ENCODE data around the gene CACNA1G.

Gene CACNA1G

DNA sequence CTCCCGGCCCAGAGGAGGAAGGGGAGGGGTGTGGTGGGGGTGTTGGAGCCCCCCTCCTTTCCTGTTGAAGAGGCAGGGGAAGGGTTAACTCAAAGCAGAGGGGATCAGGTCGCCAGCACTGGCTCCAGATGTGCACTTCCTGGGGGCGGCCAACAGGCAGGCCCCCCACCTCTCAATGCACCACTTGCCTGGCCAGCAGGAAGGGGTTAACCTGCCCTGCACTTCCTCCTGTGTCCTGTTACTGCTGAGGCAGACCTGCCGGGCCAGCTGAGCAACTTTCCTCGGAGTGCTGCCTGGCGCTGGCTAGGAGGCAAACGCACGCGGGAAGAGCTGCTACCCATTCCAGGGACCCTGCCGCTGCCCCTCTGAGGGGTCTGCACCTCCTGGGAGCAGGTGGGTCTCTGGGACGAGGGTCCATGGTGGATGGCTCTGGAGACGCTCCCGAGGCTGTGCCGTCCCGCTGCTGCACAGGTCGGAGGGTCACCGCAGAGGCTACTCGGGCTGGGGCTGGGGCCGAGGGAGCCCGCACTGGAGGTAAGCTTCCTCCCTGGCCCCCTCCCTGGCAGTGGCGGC, 28.0 kb upstream of the CACNA1G start, which contains the start of gene EPN3:
Gene EPN3 (plus strand): TSS at position 284 of the 573 bp plus-strand sequence. CDS start 3,822 bp downstream, outside the sequence.
- in situ Hi-C loops (cut with MboI; ENCODE audit: low sequenced_read_pairs, unreplicated experiment) = no loop called here
- TF ChIP-seq, protein P1, sequence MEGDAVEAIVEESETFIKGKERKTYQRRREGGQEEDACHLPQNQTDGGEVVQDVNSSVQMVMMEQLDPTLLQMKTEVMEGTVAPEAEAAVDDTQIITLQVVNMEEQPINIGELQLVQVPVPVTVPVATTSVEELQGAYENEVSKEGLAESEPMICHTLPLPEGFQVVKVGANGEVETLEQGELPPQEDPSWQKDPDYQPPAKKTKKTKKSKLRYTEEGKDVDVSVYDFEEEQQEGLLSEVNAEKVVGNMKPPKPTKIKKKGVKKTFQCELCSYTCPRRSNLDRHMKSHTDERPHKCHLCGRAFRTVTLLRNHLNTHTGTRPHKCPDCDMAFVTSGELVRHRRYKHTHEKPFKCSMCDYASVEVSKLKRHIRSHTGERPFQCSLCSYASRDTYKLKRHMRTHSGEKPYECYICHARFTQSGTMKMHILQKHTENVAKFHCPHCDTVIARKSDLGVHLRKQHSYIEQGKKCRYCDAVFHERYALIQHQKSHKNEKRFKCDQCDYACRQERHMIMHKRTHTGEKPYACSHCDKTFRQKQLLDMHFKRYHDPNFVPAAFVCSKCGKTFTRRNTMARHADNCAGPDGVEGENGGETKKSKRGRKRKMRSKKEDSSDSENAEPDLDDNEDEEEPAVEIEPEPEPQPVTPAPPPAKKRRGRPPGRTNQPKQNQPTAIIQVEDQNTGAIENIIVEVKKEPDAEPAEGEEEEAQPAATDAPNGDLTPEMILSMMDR (IDR thresholded peaks at IDR 0.05; ENCODE audit: borderline replicate concordance, control extremely low read depth, extremely low read depth, insufficient read depth, missing control alignments) = no peak
- DNase-seq (ENCODE audit: low spot score) = no peak

DNA sequence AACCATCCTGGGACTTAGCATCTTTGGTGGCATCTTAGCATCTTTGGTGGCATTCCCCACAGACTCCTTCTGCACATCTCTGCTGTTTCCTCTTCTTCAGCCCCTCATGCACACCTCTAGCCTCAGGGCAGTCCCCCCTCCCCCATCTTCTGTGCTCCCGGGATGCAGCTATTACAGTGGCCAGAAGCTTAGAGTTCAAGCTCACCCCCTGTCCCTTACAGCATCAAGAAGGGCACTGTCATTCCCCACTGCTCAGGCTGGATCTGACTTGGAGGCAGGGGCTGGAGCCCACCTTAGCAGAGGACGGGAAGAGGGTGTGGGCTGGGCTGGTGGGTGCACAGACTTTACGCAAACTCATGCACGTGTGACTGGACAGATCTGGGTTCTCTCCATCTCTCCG, 27.3 kb upstream of the CACNA1G start:
- TF ChIP-seq, protein P1 (IDR thresholded peaks at IDR 0.05; ENCODE audit: borderline replicate concordance, control extremely low read depth, extremely low read depth, insufficient read depth, missing control alignments) = no peak
- in situ Hi-C loops (cut with MboI; ENCODE audit: low sequenced_read_pairs, unreplicated experiment) = no loop called here
- DNase-seq (ENCODE audit: low spot score) = no peak

DNA sequence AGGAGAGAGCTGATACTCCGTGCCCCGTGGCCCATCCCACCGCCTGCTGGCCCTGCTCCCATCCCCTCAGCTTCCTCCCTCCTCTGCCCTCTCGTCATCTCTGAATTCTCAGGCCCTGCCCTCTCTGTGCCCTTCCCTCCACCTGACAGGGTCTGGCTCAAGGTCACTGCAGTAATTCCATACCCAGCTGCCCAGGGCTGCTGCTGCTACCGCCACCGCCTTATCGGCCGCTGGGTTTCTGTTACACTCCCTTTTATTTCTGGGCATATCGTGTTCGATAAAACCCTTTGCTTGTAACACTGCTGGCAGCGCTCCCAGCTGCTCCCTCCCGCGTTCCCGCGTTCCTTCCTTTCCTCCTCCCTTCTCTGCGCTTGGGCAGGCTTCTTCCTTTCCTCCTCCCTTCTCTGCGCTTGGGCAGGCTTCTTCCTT, 26.8 kb upstream of the CACNA1G start:
- no peak for DNase-seq (ENCODE audit: low spot score)

DNA sequence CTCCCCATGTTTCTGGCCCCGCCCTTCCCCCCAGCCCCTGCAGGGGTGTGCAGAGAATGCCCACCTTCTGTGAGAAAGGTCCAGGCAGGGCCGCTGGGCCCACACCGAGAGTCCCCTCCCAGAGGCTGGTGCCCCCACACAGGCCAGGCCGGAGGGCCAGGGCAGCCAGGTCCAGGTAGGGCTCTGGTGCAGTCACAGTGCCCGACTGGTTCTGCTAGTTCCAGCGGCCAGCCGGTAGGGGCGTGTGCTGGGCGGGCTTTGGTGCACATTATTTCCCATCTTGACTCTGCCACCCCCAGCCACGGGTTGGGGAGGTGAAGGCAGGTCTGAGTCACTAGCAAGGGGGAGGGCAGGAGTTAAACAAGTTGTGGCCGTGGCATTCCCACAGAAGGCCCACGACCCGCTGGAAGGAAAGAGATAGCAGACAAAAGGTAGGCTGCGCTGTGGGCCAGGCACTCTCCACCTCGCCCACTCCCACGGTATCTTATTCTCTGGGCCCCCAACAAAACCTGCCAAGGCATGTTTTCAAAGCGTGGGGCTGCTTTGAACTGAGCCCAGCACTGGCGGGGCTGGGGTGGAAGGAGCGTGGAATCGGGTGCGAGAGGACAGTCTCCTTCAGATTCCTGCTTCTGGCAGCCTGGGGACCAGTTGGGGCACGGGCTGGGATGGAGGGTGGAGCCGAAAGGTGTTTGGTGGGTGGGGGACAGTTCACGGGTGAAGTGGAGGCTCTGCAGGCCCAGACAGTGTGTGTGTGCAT, 26.1 kb upstream of the CACNA1G start:
- no peak for DNase-seq (ENCODE audit: low spot score)
- in situ Hi-C loops (cut with MboI; ENCODE audit: low sequenced_read_pairs, unreplicated experiment) = no loop called here
- TF ChIP-seq, protein P1 (IDR thresholded peaks at IDR 0.05; ENCODE audit: borderline replicate concordance, control extremely low read depth, extremely low read depth, insufficient read depth, missing control alignments) = no peak

More for the DNA sequence above, 26.8 kb upstream of the CACNA1G start:
- TF ChIP-seq, protein P1 (IDR thresholded peaks at IDR 0.05; ENCODE audit: borderline replicate concordance, control extremely low read depth, extremely low read depth, insufficient read depth, missing control alignments) = no peak
- in situ Hi-C loops (cut with MboI; ENCODE audit: low sequenced_read_pairs, unreplicated experiment) = no loop called here

DNA sequence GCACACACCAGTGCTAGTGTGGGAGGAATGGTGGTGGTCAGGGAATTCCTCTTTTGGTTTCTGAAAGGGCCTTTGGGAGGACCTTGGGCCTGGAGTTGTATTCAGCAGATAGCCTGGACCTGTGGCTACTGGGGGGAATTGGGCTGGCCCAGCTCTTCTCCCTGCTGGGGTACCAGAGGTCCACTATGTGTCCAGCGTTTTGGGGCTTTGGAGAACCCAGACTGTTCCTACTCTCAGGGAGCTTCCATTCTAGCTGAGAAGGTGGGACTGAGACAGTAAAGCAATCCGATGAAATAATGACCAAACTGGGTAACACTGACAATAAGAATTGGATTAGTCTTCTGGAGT, 25.6 kb upstream of the CACNA1G start:
- in situ Hi-C loops (cut with MboI; ENCODE audit: low sequenced_read_pairs, unreplicated experiment) = no loop called here
- no peak for DNase-seq (ENCODE audit: low spot score)
- TF ChIP-seq, protein P1 (IDR thresholded peaks at IDR 0.05; ENCODE audit: borderline replicate concordance, control extremely low read depth, extremely low read depth, insufficient read depth, missing control alignments) = no peak

DNA sequence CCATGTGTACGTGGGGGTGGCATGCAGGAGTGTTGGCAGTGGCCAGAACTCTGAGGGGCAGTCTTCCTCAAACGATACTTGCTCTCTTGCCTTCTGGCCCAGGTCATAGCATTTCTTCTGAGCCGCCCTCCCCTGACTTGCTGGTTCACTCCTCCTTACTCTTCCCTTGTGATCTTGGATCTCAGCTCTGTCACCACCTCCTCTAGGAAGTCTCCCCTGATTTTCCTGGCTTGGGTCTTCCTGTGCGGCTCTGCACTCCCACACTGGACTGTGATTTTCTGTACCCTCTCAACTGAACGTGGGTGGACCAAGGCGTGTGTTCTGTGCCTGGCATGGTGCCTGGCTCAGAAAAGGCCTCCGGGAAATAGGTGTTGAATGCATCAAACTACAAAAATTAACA, 25.1 kb upstream of the CACNA1G start:
- in situ Hi-C loops (cut with MboI; ENCODE audit: low sequenced_read_pairs, unreplicated experiment) = no loop called here
- TF ChIP-seq, protein P1 (IDR thresholded peaks at IDR 0.05; ENCODE audit: borderline replicate concordance, control extremely low read depth, extremely low read depth, insufficient read depth, missing control alignments) = no peak
- no peak for DNase-seq (ENCODE audit: low spot score)
